ENCODE results near the gene ATP13A3.
"Not testable (repeated sequence)": the region's sequence is repeated elsewhere in the genome, so short reads cannot be mapped to it uniquely, and the experiment has no call there.

The ATP13A3 gene

DNA sequence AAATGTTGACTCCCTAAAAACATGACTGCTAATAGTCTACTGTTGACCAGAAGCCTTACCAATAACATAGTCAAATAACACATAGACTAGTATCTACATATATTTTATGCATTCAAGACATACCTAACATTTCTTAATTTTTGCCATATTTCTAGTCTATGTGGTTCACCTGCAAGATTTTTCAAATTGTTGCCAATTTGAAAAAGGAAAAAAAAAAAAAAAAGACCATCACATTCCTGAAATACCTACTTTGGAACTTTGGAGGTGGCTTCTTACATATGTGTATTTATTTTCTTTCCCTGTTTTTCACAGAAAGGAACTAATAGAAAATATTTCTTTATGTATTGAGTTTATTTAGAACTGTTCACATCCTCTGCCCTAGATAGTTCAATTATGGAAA is 13.4 kb upstream of the ATP13A3 start:
- CTCF ChIA-PET, result no interaction called here
- H3K27ac ChIP-seq, result no peak overlapping the region
- TF ChIP-seq, protein P1, sequence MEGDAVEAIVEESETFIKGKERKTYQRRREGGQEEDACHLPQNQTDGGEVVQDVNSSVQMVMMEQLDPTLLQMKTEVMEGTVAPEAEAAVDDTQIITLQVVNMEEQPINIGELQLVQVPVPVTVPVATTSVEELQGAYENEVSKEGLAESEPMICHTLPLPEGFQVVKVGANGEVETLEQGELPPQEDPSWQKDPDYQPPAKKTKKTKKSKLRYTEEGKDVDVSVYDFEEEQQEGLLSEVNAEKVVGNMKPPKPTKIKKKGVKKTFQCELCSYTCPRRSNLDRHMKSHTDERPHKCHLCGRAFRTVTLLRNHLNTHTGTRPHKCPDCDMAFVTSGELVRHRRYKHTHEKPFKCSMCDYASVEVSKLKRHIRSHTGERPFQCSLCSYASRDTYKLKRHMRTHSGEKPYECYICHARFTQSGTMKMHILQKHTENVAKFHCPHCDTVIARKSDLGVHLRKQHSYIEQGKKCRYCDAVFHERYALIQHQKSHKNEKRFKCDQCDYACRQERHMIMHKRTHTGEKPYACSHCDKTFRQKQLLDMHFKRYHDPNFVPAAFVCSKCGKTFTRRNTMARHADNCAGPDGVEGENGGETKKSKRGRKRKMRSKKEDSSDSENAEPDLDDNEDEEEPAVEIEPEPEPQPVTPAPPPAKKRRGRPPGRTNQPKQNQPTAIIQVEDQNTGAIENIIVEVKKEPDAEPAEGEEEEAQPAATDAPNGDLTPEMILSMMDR (conservative IDR thresholded peaks at IDR 0.05; ENCODE audit: low read depth), result no peak
- POLR2A ChIA-PET (ENCODE audit: low non-redundant PET), result no interaction called here
- no peak for DNase-seq (ENCODE audit: low spot score)

DNA sequence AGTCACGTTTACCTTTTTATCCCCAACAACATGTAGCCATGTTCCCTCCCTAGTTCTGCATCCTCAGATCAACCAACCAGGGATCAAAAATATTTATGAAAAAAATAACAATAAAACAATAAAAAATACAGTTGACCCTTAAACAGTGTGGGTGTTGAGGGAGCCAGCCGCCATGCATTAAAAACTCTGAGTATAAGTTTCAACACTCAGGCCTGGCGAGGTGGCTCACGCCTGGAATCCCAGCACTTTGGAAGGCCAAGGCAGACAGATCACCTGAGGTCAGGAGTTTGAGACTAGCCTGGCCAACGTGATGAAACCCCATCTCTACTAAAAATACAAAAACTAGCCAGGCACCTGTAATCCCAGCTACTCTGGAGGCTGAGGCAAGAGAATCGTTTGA is 12.7 kb upstream of the ATP13A3 start:
- DNase-seq (ENCODE audit: low spot score); POLR2A ChIA-PET (ENCODE audit: low non-redundant PET); H3K27ac ChIP-seq; CTCF ChIA-PET: not testable (repeated sequence)

DNA sequence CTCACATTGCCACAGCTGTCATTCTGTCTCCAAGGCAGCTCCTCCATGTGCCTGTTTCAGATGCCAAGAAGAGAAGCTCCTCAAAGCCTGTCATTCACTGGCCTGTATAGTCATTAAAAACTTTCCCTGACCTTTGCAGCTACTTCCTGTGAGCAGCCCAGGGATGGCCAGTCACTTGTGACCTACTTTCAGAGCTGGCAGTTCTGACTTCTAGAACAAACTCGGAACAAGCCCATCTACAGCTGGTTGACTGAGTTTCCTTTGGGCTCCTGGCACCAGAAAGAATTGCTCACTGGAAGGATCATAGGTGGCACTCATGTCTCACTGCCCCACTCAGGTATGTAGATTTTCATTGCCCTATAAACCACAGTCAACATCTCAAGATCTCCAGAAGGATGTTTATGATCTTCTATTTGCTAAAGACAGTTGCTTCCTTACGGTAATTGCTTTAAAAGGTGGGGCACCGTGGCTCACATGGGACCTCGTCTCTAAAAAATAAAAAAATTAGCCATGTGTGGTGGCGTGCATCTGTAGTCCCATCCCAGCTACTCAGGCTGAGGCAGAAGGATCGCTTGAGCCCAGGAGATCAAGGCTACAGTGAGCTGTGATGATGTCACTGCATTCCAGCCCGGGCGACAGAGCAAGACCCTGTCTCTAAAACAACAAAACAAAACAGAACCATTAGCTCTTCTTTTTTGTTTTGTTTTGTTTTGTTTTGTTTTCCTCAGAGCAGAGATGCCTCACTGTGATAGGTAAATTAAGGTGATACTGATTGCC is 11.2 kb upstream of the ATP13A3 start:
- ChIA-PET CTCF (no interaction called here), POLR2A (ENCODE audit: low non-redundant PET) (no interaction called here)
- TF ChIP-seq, protein P1 (conservative IDR thresholded peaks at IDR 0.05; ENCODE audit: low read depth), result no peak
- no peak overlapping the region for H3K27ac ChIP-seq
- no peak for DNase-seq (ENCODE audit: low spot score)

DNA sequence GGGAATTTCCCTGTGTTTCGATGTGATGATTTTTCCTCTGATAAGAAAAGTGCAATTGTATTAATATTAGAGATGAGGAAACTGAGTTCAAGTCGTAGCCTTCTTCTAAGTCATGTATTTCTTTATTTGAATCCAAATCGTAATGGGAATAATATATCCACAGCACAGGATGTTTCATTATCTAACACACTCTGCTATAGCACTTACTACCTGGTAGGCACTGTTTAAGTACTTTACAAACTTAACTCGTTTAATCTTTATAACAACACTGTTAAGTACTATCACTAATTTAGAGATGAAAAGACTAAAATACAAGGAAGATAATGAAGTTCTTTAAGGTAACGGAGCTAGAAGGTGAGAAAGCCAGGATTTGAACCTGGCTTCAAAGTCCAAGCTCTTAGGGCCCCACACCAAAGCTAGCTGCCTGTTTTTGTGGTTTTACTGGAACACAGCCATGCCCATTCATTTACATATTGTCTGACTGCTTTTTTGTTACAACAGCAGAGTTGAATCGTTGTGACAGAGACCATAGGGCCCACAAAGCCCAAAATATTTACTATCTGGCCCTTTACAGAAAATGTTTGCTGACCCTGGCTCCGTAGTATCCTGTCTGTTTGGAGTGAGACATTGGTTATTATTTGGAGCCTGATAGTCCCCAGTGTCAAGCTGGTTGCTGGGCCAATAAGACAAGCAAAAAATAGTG is 9.6 kb upstream of the ATP13A3 start:
- CTCF ChIA-PET, result interaction anchor here (0.6 kb wide), 1 partner anchor 1398 kb away, joined by 4 read pairs; no protein-coding TSS in a partner anchor
- POLR2A ChIA-PET (ENCODE audit: low non-redundant PET), result no interaction called here
- no peak for DNase-seq (ENCODE audit: low spot score)
- no peak overlapping the region for H3K27ac ChIP-seq
- TF ChIP-seq, protein P1 (conservative IDR thresholded peaks at IDR 0.05; ENCODE audit: low read depth), result no peak

DNA sequence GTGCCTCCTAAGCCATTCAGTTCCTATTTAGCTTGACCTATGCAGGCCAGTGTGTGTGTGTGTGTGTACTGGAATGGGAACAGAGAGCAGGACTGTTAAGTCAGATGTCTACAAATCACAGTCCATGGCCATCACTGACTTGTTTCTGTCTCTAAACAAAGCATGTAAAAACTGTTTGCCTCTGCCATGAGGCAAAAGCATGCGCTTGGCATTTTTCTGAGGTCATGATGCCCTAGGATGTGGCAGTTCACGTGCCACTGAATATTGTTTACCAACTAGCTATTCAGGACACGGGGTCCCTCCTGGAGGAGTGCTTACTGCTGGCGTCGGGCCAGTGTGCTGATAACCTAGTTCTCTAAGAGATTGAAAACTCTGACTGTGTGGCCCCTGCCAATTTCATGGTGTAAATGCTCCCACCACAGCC is 8.2 kb upstream of the ATP13A3 start:
- POLR2A ChIA-PET (ENCODE audit: low non-redundant PET), result no interaction called here
- no peak overlapping the region for H3K27ac ChIP-seq
- CTCF ChIA-PET, result interaction anchor here (1.3 kb wide), 1 partner anchor 9 kb away, joined by 3 read pairs; no protein-coding TSS in a partner anchor

DNA sequence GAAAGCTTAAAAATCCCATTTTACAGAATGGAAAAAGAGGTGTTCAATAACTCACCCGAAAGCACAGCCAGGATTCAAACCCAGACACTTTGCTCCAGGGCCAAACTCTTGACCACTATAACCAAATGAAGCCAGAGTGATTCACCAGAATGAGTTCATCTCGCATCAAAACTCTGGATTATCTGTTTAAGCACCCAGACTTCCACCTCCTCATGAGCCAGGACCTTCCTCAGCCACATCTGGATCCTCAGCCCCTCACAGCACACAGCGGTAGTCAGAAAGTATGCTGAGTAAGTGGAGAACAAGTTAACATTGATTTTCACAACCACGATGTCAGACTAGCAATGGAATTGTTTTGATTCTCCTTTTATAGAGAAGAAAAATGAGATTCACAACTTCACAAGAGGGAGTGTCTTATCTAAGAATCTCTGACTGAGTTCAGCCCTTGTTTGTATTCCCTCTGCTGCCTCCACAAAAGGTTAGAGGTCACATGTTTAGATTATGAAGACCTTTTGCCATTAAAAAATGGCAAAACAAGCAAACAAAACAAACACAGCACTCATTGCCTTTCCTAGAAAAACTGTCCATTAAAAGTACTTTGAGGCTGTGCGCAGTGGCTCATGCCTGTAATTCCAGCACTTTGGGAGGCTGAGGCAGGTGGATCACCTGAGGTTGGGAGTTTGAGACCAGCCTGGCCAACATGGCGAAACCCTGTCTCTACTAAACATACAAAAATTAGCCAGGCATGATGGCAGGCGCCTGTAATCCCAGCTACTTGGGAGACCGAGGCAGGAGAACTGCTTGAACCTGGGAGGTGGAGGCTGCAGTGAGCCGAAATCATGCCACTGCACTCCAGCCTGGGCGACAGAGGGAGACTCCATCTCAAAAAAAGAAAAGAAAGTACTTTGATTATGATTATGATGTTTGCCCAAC is 7.5 kb upstream of the ATP13A3 start:
- not testable (repeated sequence) for DNase-seq (ENCODE audit: low spot score); H3K27ac ChIP-seq
- CTCF ChIA-PET, result interaction anchor here (1.3 kb wide), 1 partner anchor 10 kb away, joined by 3 read pairs; no protein-coding TSS in a partner anchor

More for the DNA sequence above, 8.2 kb upstream of the ATP13A3 start:
- TF ChIP-seq, protein P1 (conservative IDR thresholded peaks at IDR 0.05; ENCODE audit: low read depth), result no peak
- no peak for DNase-seq (ENCODE audit: low spot score)

DNA sequence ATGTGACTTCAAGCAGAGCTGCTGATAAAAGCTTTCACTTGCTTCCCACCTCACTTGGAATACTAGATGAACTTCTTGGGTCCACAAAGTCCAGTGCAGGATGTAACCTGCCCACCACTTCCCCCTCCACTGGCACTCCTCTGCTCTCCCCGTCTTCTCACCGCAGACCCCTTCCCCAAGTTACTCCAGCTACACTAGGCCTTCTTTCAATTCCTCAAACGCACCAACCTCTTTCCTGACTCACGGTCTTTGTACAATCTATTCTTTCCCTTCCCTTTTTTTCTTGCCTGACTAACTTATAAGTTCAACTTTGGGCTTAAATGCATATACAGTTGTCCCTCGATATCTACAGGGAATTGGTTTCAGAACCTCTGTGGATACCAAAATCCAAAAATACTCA is 5.2 kb upstream of the ATP13A3 start:
- POLR2A ChIA-PET (ENCODE audit: low non-redundant PET), result no interaction called here
- no peak for DNase-seq (ENCODE audit: low spot score)
- TF ChIP-seq, protein P1 (conservative IDR thresholded peaks at IDR 0.05; ENCODE audit: low read depth), result no peak
- CTCF ChIA-PET, result interaction anchor here (0.6 kb wide), 1 partner anchor 407 kb away, joined by 3 read pairs; no protein-coding TSS in a partner anchor
- no peak overlapping the region for H3K27ac ChIP-seq

More for the DNA sequence above, 7.5 kb upstream of the ATP13A3 start:
- POLR2A ChIA-PET (ENCODE audit: low non-redundant PET), result interaction anchor here (0.6 kb wide), 1 partner anchor 10 kb away, joined by 5 read pairs; no protein-coding TSS in a partner anchor
